RWPE1 (cell line): ENCODE data around the gene PLN.

Experiments used
- CTCF ChIA-PET: fragments of 350-600 bp; sonication (Branson Sonifier 250); formaldehyde crosslinking; extraction: SDS; loops from one replicate; lab custom pipeline; 2021; lab: Yijun Ruan, JAX
- POLR2A ChIA-PET: fragments of 400-600 bp; formaldehyde crosslinking; extraction: SDS; loops from one replicate; lab custom pipeline; 2020; ENCODE audit warnings: antibody characterized with exemption; ENCODE audit not compliant: low non-redundant PET; lab: Yijun Ruan, JAX
- DNase-seq: peaks from one replicate; pipeline ENCODE4 v3.0.0; 2012; ENCODE audit warnings: low spot score
- H3K27ac ChIP-seq: fragments of 450-650 bp; 2 replicates; pipeline ENCODE4 v1.5.1; 2017
- TF ChIP-seq, protein P1 (sequence below): fragments of 450-650 bp; conservative IDR thresholded peaks from 2 replicates; pipeline ENCODE4 v1.5.1; 2017; ENCODE audit warnings: low read depth, mild to moderate bottlenecking

The PLN gene

DNA sequence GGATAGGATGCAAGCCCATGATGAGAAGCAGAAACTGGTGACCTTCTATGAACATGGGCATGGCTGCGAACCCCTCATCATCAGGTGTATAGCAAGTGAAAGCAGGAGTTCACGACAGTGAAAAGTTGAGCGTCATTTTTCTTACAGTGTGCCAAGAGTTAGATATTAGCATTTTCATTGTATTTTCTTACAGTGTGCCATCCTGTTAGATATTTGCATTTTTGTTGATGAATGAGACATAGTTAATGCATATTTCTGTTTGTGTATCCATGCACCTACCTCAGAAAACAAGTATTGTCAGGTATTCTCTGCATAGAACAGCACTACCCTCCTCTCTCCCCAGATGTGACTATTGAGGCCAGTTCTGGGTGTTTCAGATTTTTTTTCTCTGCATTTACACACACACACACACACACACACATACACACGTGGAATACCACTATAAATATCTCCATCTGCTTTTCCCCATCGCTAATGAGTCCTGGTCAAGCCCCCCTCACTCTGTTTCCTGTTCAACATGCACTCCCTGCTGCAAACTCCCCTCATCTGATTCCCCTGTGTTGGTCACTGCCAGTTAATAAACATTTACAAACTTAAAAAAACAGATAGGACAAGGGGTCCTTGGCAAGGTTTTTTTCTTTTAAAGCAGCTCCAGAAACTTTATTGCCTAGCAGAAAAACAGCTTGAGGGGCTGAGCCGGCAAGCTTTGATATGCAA, 41.7 kb downstream of the PLN start:
- no peak for DNase-seq
- no peak overlapping the region for H3K27ac ChIP-seq
- TF ChIP-seq, protein P1, sequence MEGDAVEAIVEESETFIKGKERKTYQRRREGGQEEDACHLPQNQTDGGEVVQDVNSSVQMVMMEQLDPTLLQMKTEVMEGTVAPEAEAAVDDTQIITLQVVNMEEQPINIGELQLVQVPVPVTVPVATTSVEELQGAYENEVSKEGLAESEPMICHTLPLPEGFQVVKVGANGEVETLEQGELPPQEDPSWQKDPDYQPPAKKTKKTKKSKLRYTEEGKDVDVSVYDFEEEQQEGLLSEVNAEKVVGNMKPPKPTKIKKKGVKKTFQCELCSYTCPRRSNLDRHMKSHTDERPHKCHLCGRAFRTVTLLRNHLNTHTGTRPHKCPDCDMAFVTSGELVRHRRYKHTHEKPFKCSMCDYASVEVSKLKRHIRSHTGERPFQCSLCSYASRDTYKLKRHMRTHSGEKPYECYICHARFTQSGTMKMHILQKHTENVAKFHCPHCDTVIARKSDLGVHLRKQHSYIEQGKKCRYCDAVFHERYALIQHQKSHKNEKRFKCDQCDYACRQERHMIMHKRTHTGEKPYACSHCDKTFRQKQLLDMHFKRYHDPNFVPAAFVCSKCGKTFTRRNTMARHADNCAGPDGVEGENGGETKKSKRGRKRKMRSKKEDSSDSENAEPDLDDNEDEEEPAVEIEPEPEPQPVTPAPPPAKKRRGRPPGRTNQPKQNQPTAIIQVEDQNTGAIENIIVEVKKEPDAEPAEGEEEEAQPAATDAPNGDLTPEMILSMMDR: no peak
- POLR2A ChIA-PET: no interaction called here
- CTCF ChIA-PET: no interaction called here

DNA sequence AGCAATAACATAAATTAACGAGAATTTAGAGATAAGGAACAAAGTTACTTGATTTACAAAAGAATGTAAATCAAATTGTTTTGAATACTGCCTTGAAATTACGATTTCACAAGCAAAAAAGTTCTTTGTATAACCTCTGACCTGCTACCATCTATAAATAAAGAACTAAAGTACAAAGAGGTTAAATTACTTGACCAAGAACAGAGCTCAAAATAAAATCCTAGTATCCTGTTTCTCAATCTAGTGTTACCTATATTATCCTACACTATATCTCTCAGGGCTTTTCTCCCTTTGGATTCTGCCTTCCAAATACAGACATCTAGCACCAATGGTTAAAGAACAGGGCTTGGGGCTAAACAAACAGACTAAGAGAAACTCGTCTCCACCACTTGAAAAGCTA, 43.8 kb downstream of the PLN start:
- CTCF ChIA-PET: no interaction called here
- POLR2A ChIA-PET: no interaction called here
- no peak for DNase-seq
- no peak overlapping the region for H3K27ac ChIP-seq
- TF ChIP-seq, protein P1: no peak

DNA sequence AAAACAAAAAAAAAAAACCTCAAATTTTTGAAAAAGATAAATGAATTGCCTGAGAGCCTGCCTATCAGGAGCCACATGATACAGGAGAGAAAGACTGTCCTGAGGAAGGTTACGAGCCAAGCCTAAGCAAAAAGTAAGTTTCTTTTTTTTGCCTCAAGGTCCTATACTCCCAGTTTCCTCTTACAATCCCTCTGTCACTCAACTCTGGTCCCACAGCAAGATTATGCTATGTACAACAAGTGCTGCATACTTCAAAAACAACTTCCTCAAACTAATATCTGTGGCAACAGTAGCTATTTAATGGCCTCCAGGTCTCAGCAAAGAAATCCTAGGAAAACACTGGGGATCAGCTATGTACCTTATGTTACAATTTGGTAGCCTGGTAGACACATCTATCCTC, 46.8 kb downstream of the PLN start:
- TF ChIP-seq, protein P1: no peak
- no peak overlapping the region for H3K27ac ChIP-seq
- DNase-seq: no peak
- POLR2A ChIA-PET: no interaction called here
- CTCF ChIA-PET: interaction anchor here (0.6 kb wide), 1 partner anchor 10 kb away, joined by 4 read pairs; no protein-coding TSS in a partner anchor

DNA sequence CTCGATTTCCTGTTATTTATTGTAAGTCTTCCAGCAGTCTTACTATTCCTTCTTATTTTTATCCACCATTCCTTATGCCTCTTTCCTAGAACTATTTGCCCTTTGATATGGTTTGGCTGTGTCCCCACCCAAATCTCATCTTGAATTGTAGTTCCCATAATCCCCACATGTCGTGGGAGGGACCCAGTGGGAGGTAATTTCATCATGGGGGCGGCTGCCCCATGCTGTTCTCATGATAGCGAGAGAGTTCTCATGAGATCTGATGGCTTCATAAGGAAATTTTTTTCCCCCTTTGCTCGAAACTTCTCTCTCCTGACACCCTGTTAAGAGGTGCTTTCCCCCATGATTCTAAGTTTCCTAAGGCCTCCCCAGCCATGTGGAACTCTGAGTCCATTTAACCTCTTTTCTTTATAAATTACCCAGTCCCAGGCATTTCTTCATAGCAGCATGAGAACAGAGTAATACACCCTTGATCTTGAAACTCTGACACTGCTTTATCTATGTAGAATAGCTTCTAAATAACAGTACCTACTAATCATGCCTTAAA, 48.8 kb downstream of the PLN start:
- TF ChIP-seq, protein P1: no peak
- H3K27ac ChIP-seq: no peak overlapping the region
- POLR2A ChIA-PET: no interaction called here
- CTCF ChIA-PET: interaction anchor here (0.6 kb wide), 1 partner anchor 866 kb away, joined by 3 read pairs; no protein-coding TSS in a partner anchor
- no peak for DNase-seq

DNA sequence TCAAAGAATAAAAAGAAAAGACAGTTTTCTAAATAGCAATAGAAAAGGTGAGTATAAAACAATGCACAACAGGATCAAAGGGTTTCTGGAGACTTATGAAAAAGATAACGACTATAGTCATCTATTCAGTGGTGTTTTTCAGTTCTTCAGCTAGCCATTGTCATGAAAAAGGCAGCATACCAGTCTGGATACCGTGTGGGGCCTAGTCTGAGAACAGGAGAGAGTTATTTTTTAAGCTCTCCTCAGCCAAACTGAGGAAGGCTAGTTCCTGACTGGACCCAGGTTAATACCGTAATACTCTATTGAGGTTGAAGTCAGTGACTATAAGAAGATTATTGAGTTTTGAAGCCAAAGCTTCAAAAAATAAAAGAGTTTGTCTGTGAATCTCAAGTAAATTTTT, 49.5 kb downstream of the PLN start:
- POLR2A ChIA-PET: no interaction called here
- H3K27ac ChIP-seq: no peak overlapping the region
- DNase-seq: no peak
- TF ChIP-seq, protein P1: no peak
- CTCF ChIA-PET: interaction anchor here (0.5 to 0.6 kb wide), 2 partner anchors 867 to 1454 kb away, joined by 3 to 4 read pairs; no protein-coding TSS in a partner anchor

DNA sequence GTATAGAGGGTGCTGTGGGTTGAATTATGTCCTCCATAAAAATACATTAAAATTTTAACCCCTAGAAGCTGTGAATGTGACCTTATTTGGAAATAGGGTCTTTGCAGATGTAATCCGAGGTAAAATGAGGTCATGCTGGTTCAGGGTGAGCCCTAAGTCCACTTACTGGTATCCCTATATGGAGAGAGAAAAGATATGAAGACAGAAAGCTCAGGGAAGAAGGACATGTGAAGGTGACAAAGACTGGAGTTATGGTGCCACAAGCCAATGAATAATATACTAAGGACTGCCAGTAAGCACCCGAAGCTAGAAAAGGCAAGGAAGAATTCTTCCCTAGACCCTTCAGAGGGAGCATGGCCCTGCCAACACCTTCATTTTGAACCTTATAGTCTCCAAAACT, 50.2 kb downstream of the PLN start:
- no peak for DNase-seq
- POLR2A ChIA-PET: no interaction called here
- CTCF ChIA-PET: interaction anchor here (0.5 to 0.7 kb wide), 2 partner anchors 77 to 1454 kb away, joined by 4 read pairs; no protein-coding TSS in a partner anchor
- no peak overlapping the region for H3K27ac ChIP-seq
- TF ChIP-seq, protein P1: no peak
